Activated B cell treated with CpG ODN at 0.5 μM for 24 hours (primary cell): ENCODE results near the gene ARHGEF17. TPM values are rescaled to one million over a fixed set of nuclear protein-coding genes. Genes with fewer than 3 reads are reported as not detected.

Source experiments
- ATAC-seq: fragments of 200-7000 bp; cut with Tn5 transposase; one replicate; pipeline ENCODE4 v1.10.0; 2021; ENCODE audit warnings: low read depth, mild to moderate bottlenecking, moderate library complexity
- CTCF ChIA-PET: fragments of 350-600 bp; sonication (Branson Sonifier 250); formaldehyde crosslinking; loops from one replicate; lab custom pipeline; 2021; ENCODE audit warnings: antibody characterized with exemption; lab: Charles Lee
- POLR2A ChIA-PET: fragments of 350-600 bp; sonication (Branson Sonifier 250); formaldehyde crosslinking; loops from one replicate; lab custom pipeline; 2021; ENCODE audit warnings: antibody characterized with exemption; lab: Charles Lee
- DNase-seq: peaks from one replicate; pipeline ENCODE4 v3.0.0; 2022
- H3K27ac Mint-ChIP-seq: one replicate; pipeline ENCODE4 v1.8.0; 2020; ENCODE audit warnings: mixed read lengths
- H3K27me3 Mint-ChIP-seq: one replicate; pipeline ENCODE4 v1.8.0; 2021; ENCODE audit warnings: mixed read lengths
- H3K36me3 Mint-ChIP-seq: one replicate; pipeline ENCODE4 v1.8.0; 2021; ENCODE audit warnings: low read depth, mixed read lengths
- H3K4me1 Mint-ChIP-seq: one replicate; pipeline ENCODE4 v1.8.0; 2021; ENCODE audit warnings: mixed read lengths
- H3K4me3 Mint-ChIP-seq: one replicate; pipeline ENCODE4 v1.8.0; 2020; ENCODE audit warnings: mild to moderate bottlenecking, mixed read lengths
- H3K9me3 Mint-ChIP-seq: one replicate; pipeline ENCODE4 v1.8.0; 2020; ENCODE audit warnings: mixed read lengths
- CTCF ChIP-seq: fragments of 200-600 bp; IDR thresholded peaks from one replicate; pipeline ENCODE4 v1.8.0; 2022; ENCODE audit warnings: antibody characterized with exemption, mild to moderate bottlenecking
- intact Hi-C: fragments of 100-400 bp; cut with micrococcal nuclease; formaldehyde crosslinking; loops from one replicate; pipeline ENCODE4 v1.15.1; 2024
- total RNA-seq: library from RNA; stranded (reverse); gene quantifications from 2 replicates; pipeline ENCODE4 v1.2.3, GENCODE V29; 2022

The ARHGEF17 gene
- total RNA-seq, 1 donor from 2014 or later: 0.02 TPM

- Mint-ChIP-seq H3K9me3 (no peaks in the 10 kb centered on the region), H3K27ac (no peak overlapping the region), H3K27me3 (no peaks in the 10 kb centered on the region), H3K36me3 (no peaks in the 10 kb centered on the region), H3K4me3 (no peak overlapping the region), H3K4me1 (peaks cover 17% of the 10 kb centered on the region)
- intact Hi-C loops: no loop called here
- ATAC-seq (no peak), DNase-seq (no peak)
- TF ChIP-seq CTCF: no peak
- ChIA-PET POLR2A (interaction anchor here (1.0 to 1.4 kb wide), 2 partner anchors 22 to 24 kb away, joined by 3 to 5 read pairs; no protein-coding TSS in a partner anchor), CTCF (interaction anchor here (0.6 to 2.7 kb wide), 7 partner anchors 10 to 70 kb away, joined by 3 to 23 read pairs (median 3); no protein-coding TSS in a partner anchor)
These were observed 52.8 kb downstream of the ARHGEF17 start for GRCh38 chr11:73360743-73361369.

GRCh38 chr11:73361953-73362776 is 54.1 kb downstream of the ARHGEF17 start:
- DNase-seq: no peak
- TF ChIP-seq CTCF: no peak
- H3K27me3 Mint-ChIP-seq: no peaks in the 10 kb centered on the region
- H3K27ac Mint-ChIP-seq: no peak overlapping the region
- no peaks in the 10 kb centered on the region for H3K9me3 Mint-ChIP-seq
- H3K4me1 Mint-ChIP-seq: peaks cover 30% of the 10 kb centered on the region
- ATAC-seq: no peak
- ChIA-PET CTCF (no interaction called here), POLR2A (interaction anchor here (0.9 kb wide), 1 partner anchor 11 kb away, joined by 3 read pairs; no protein-coding TSS in a partner anchor)
- no peaks in the 10 kb centered on the region for H3K36me3 Mint-ChIP-seq
- no peak overlapping the region for H3K4me3 Mint-ChIP-seq
- intact Hi-C loops: no loop called here

GRCh38 chr11:73363147-73363546 is 55.1 kb downstream of the ARHGEF17 start:
- H3K27ac Mint-ChIP-seq: no peak overlapping the region
- intact Hi-C loops: no loop called here
- DNase-seq (no peak), ATAC-seq (no peak)
- no peaks in the 10 kb centered on the region for H3K27me3 Mint-ChIP-seq
- H3K4me3 Mint-ChIP-seq: no peak overlapping the region
- ChIA-PET CTCF (no interaction called here), POLR2A (interaction anchor here (0.9 kb wide), 1 partner anchor 12 kb away, joined by 3 read pairs; no protein-coding TSS in a partner anchor)
- H3K4me1 Mint-ChIP-seq: peaks cover 40% of the 10 kb centered on the region
- no peaks in the 10 kb centered on the region for H3K9me3 Mint-ChIP-seq
- H3K36me3 Mint-ChIP-seq: no peaks in the 10 kb centered on the region
- TF ChIP-seq CTCF: no peak

- no peak for ATAC-seq
- no peaks in the 10 kb centered on the region for H3K27me3 Mint-ChIP-seq
- peak overlapping the region; percentile 12 for H3K4me3 Mint-ChIP-seq
- H3K27ac Mint-ChIP-seq: peak overlapping the region; percentile 69
- ChIA-PET POLR2A (interaction anchor here (1.1 to 1.3 kb wide), 2 partner anchors 23 to 643 kb away, joined by 7 read pairs; no protein-coding TSS in a partner anchor), CTCF (interaction anchor here (1.1 to 3.5 kb wide), 3 partner anchors 14 to 260 kb away, joined by 4 to 14 read pairs (median 6); no protein-coding TSS in a partner anchor)
- peaks cover 47% of the 10 kb centered on the region for H3K4me1 Mint-ChIP-seq
- no peak for TF ChIP-seq CTCF
- DNase-seq: no peak
- no peaks in the 10 kb centered on the region for H3K36me3 Mint-ChIP-seq
- intact Hi-C loops: loop anchor here (1.0 to 2.0 kb wide), 2 partner anchors 11 to 15 kb away; partner anchors contain the start of gene RELT
- H3K9me3 Mint-ChIP-seq: no peaks in the 10 kb centered on the region
These were observed 57.5 kb downstream of the ARHGEF17 start for GRCh38 chr11:73365352-73366264.
